ENCODE results near the gene PCDHA7. TPM values are rescaled to one million over a fixed set of nuclear protein-coding genes. Genes with fewer than 3 reads are reported as not detected.
"Not testable (repeated sequence)": the region's sequence is repeated elsewhere in the genome, so short reads cannot be mapped to it uniquely, and the experiment has no call there.

Gene PCDHA7
- total RNA-seq, 2 experiments from 2014 or later: not detected

DNA sequence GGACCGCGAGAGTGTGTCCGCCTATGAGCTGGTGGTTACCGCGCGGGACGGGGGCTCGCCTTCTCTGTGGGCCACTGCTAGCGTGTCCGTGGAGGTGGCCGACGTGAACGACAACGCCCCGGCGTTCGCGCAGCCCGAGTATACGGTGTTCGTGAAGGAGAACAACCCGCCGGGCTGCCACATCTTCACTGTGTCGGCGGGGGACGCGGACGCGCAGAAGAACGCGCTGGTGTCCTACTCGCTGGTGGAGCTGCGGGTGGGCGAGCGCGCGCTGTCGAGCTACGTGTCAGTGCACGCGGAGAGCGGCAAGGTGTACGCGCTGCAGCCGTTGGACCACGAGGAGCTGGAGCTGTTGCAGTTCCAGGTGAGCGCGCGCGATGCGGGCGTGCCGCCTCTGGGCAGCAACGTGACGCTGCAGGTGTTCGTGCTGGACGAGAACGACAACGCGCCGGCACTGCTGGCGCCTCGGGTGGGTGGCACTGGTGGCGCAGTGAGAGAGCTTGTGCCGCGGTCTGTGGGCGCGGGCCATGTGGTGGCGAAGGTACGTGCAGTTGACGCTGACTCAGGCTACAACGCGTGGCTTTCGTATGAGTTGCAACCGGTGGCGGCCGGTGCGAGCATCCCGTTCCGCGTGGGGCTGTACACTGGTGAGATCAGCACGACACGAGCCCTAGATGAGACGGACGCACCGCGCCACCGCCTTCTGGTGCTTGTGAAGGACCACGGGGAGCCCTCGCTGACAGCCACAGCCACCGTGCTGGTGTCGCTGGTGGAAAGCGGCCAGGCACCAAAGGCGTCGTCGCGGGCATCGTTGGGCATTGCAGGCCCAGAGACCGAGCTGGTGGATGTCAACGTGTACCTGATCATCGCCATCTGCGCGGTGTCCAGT, 1.8 kb downstream of the PCDHA7 start:
- Mint-ChIP-seq H3K27me3 (peaks cover 7% of the 10 kb centered on the region), H3K4me3 (no peak overlapping the region), H3K4me1 (no peaks in the 10 kb centered on the region), H3K36me3 (no peaks in the 10 kb centered on the region), H3K9me3 (peaks cover 16% of the 10 kb centered on the region), H3K27ac (no peak overlapping the region)
- ATAC-seq (ENCODE audit: low read depth): no peak
- POLR2A ChIA-PET: no interaction called here
- peak; percentile 27 for DNase-seq

DNA sequence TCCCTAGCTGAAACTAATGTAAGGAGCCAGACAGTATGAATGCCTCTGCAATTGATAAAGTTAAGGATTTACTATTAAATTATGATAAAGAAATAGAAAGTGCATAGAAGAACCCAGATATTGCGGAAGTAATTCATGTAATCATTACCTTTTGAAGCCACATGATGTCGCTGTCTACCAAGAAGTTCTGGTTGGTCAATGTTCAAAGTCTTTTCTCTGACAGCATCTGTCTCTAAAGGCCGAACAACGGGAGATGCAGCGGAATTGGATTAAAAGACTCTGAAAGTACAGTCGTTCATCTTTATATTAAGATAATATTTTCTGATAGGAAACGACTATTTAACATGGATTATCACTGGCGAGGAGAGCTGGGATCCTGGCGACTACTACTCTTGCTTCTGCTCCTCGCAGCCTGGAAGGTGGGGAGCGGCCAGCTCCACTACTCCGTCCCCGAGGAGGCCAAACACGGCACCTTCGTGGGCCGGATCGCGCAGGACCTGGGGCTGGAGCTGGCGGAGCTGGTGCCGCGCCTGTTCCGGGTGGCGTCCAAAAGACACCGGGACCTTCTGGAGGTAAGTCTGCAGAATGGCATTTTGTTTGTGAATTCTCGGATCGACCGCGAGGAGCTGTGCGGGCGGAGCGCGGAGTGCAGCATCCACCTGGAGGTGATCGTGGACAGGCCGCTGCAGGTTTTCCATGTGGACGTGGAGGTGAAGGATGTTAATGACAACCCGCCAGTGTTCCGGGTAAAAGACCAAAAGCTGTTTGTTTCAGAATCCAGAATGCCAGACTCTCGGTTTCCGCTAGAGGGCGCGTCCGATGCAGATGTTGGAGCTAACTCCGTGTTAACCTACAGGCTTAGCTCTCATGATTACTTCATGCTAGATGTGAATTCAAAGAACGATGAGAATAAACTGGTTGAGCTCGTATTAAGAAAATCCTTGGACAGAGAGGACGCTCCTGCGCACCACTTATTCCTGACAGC, 7.2 kb downstream of the PCDHA7 start, which contains the start of gene PCDHA8:
Gene PCDHA8 (plus strand): TSS at position 210 of the 985 bp plus-strand sequence. CDS start 135 bp downstream, at position 345.
- Mint-ChIP-seq H3K4me1 (no peaks in the 10 kb centered on the region), H3K27me3 (no peaks in the 10 kb centered on the region), H3K9me3 (peaks cover 10% of the 10 kb centered on the region), H3K4me3 (no peak within 1 kb of the TSS), H3K27ac (peak within 1 kb of the TSS; percentile 25), H3K36me3 (no peaks in the 10 kb centered on the region)
- DNase-seq: no peak
- ATAC-seq (ENCODE audit: low read depth): no peak
- POLR2A ChIA-PET: no interaction called here

- POLR2A ChIA-PET: no interaction called here
Observed at GRCh38 chr5:140842798-140843733, 9.0 kb downstream of the PCDHA7 start.

GRCh38 chr5:140848139-140849102, 14.4 kb downstream of the PCDHA7 start, which contains the start of gene PCDHA9:
Gene PCDHA9 (plus strand): TSS chr5:140848382. CDS start chr5:140848496, 114 bp downstream.
- H3K4me3 Mint-ChIP-seq; H3K9me3 Mint-ChIP-seq; H3K36me3 Mint-ChIP-seq; H3K27ac Mint-ChIP-seq; H3K27me3 Mint-ChIP-seq; POLR2A ChIA-PET; H3K4me1 Mint-ChIP-seq; DNase-seq; ATAC-seq (ENCODE audit: low read depth): not testable (repeated sequence)

More at GRCh38 chr5:140842798-140843733, 9.0 kb downstream of the PCDHA7 start:
- Mint-ChIP-seq H3K27me3 (peaks cover 4% of the 10 kb centered on the region), H3K36me3 (no peaks in the 10 kb centered on the region), H3K9me3 (peaks cover 15% of the 10 kb centered on the region), H3K4me3 (no peak overlapping the region), H3K4me1 (no peaks in the 10 kb centered on the region), H3K27ac (no peak overlapping the region)
- ATAC-seq (ENCODE audit: low read depth) (no peak), DNase-seq (no peak)

GRCh38 chr5:140849831-140850634, 16.0 kb downstream of the PCDHA7 start:
- ATAC-seq (ENCODE audit: low read depth); H3K4me1 Mint-ChIP-seq; DNase-seq; H3K27ac Mint-ChIP-seq; H3K27me3 Mint-ChIP-seq; POLR2A ChIA-PET; H3K36me3 Mint-ChIP-seq; H3K4me3 Mint-ChIP-seq; H3K9me3 Mint-ChIP-seq: not testable (repeated sequence)

DNA sequence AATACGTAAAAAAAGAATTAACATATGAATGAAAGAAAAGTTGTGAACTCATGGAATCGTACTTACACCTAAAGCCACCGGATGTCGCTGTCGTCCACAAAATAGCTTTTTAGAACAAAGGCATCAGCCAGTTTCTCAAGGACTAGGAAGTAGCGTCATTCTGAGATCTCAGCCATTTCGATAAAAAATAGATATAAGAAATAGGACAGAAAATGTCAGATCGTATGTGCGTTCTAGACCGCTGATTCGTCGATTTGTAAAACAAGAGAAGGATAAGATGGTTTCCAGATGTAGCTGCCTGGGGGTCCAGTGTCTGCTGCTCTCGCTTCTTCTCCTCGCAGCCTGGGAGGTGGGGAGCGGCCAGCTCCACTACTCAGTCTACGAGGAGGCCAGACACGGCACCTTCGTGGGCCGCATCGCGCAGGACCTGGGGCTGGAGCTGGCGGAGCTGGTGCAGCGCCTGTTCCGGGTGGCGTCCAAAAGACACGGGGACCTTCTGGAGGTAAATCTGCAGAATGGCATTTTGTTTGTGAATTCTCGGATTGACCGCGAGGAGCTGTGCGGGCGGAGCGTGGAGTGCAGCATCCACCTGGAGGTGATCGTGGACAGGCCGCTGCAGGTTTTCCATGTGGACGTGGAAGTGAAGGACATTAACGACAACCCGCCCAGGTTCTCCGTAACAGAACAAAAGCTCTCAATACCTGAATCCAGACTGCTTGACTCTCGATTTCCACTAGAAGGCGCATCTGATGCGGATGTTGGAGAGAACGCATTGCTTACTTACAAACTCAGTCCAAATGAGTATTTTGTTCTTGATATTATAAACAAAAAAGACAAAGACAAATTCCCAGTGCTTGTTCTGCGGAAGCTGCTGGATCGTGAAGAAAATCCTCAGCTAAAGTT, 22.0 kb downstream of the PCDHA7 start, which contains the start of gene PCDHA10:
Gene PCDHA10 (plus strand): TSS at position 126 of the 903 bp plus-strand sequence. CDS start 152 bp downstream, at position 278.
- Mint-ChIP-seq H3K27ac (no peak within 1 kb of the TSS), H3K9me3 (peaks cover 10% of the 10 kb centered on the region), H3K4me3 (no peak within 1 kb of the TSS), H3K4me1 (no peaks in the 10 kb centered on the region), H3K27me3 (no peaks in the 10 kb centered on the region), H3K36me3 (no peaks in the 10 kb centered on the region)
- no peak for DNase-seq
- no peak for ATAC-seq (ENCODE audit: low read depth)
- POLR2A ChIA-PET: no interaction called here

- H3K4me3 Mint-ChIP-seq: no peak overlapping the region
- DNase-seq (no peak), ATAC-seq (ENCODE audit: low read depth) (no peak)
- H3K36me3 Mint-ChIP-seq: no peaks in the 10 kb centered on the region
- H3K9me3 Mint-ChIP-seq: peaks cover 14% of the 10 kb centered on the region
- peak overlapping the region; percentile 51 for H3K27ac Mint-ChIP-seq
- no peaks in the 10 kb centered on the region for H3K27me3 Mint-ChIP-seq
- no peaks in the 10 kb centered on the region for H3K4me1 Mint-ChIP-seq
- POLR2A ChIA-PET: no interaction called here
Observed at GRCh38 chr5:140857177-140857986, 23.3 kb downstream of the PCDHA7 start.

- no peak overlapping the region for H3K27ac Mint-ChIP-seq
- no peaks in the 10 kb centered on the region for H3K36me3 Mint-ChIP-seq
- DNase-seq (no peak), ATAC-seq (ENCODE audit: low read depth) (no peak)
- H3K4me3 Mint-ChIP-seq: no peak overlapping the region
- H3K27me3 Mint-ChIP-seq: no peaks in the 10 kb centered on the region
- H3K9me3 Mint-ChIP-seq: peaks cover 14% of the 10 kb centered on the region
- no peaks in the 10 kb centered on the region for H3K4me1 Mint-ChIP-seq
- POLR2A ChIA-PET: no interaction called here
Observed at GRCh38 chr5:140857987-140858240, 23.8 kb downstream of the PCDHA7 start.

DNA sequence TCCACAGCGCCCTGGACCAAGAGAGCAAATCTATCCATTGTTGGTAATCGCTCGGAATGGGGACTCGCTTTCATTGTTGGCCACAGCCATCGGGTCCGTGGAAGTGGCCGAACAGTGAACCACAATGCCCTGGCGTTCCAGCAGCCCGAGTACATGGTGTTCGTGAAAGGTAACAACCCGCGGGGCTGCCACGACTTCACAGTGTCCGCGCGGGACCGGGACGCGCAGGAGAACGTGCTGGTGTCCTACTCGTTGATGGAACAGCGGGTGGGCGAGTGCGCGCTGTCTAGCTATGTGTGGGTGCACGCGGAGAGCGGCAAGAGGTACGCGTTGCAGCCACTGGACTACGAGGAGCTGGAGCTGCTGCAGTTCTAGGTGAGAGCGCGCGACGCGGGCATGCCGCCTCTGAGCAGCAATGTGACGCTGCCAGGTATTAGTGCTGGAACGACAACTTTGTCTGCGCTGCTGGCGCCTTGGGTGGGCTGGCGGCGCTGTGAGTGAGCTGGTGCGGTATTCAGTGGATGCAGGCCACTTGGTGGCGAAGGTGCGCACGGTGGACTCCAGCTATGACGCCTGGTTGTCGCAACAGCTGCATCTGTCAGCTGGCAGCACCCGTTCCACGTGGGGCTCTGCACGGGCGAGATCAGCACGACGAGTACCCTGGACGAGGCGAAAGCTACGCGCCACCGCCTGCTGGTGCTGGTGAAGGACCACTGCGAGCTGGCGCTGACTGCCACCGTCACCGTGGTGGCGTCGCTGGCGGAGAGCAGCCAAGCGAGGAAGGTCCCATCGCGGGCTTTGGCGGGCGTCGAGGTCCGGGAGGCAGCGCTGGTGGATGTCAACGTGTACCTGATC, 28.6 kb downstream of the PCDHA7 start:
- H3K4me3 Mint-ChIP-seq: no peak overlapping the region
- no peaks in the 10 kb centered on the region for H3K27me3 Mint-ChIP-seq
- no peaks in the 10 kb centered on the region for H3K36me3 Mint-ChIP-seq
- no peak for DNase-seq
- no peak overlapping the region for H3K27ac Mint-ChIP-seq
- H3K9me3 Mint-ChIP-seq: peaks cover 6% of the 10 kb centered on the region
- POLR2A ChIA-PET: no interaction called here
- no peak for ATAC-seq (ENCODE audit: low read depth)
- H3K4me1 Mint-ChIP-seq: no peaks in the 10 kb centered on the region

All from activated naive CD8-positive, alpha-beta T cell treated with anti-CD3 and anti-CD28 coated beads, Interleukin-2, amount 10 ng/mL, durations not matched to agents 7 days and 5 days (primary cell).